ENCODE measurements around the gene TYK2. TPM values are rescaled to one million over a fixed set of nuclear protein-coding genes. Genes with fewer than 3 reads are reported as not detected.

TYK2 gene
- total and polyA plus RNA-seq, 2 of the 4 experiments (the other 2 are of a cell fraction) = 40.9 to 97.9 TPM

DNA sequence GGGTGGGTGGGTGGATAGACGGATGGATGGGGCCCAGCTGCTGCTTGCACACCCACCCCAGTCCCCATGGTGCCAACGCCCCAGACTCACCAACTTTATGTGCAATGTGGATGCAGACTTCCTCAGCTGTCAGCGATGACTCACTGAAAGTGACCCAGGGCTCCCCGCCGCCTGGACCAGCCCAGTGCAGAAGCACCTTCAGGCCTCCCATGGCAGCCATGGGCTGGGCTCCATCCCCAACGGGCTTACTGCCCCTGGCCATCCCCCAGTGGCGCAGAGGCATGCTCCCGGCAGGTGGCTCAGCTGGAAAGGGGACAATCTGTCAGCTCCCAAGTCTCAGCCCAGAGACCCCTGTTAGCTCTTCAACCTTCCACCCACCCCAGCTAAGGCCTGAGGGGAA is 2.2 kb downstream of the TYK2 start:
- Histone ChIP-seq H2AK9ac (replicated peaks; ENCODE audit: low read depth, low read length, poor library complexity) (no peak overlapping the region), H4K8ac (ENCODE audit: low read depth in 2 of 2, low read length in 2 of 2) (no peak overlapping the region), H3K4ac (ENCODE audit: low read depth, low read length) (no peak overlapping the region), H3K9me1 (ENCODE audit: insufficient read depth, low read length) (no peaks in the 10 kb centered on the region), H4K5ac (ENCODE audit: low read depth, low read length) (no peak overlapping the region), H4K91ac (ENCODE audit: insufficient read depth, low read depth, low read length) (no peak overlapping the region), H3K4me2 (ENCODE audit: low read depth, low read length) (no peak overlapping the region), H3K9ac (ENCODE audit: low read depth, low read length) (no peak overlapping the region), H2AK5ac (ENCODE audit: low read depth, low read length) (no peak overlapping the region), H2BK20ac (ENCODE audit: low read depth, low read length) (no peak overlapping the region), H3K27me3 (ENCODE audit: control insufficient read depth, insufficient read depth, low read length) (no peaks in the 10 kb centered on the region), H2BK120ac (ENCODE audit: low read depth, low read length) (no peak overlapping the region), H3K23ac (ENCODE audit: low read depth, low read length) (no peak overlapping the region), H3K9me3 (ENCODE audit: control insufficient read depth, insufficient read depth, low read length) (no peaks in the 10 kb centered on the region), H3K56ac (ENCODE audit: extremely low read depth, insufficient read depth, low read length) (no peak overlapping the region), H4K20me1 (ENCODE audit: insufficient read depth, low read length) (no peaks in the 10 kb centered on the region), H3K4me1 (ENCODE audit: control insufficient read depth, insufficient read depth, low read length) (peaks cover 2% of the 10 kb centered on the region), H3K14ac (replicated peaks; ENCODE audit: low read depth, low read length) (no peak overlapping the region), H3K36me3 (ENCODE audit: control insufficient read depth, insufficient read depth, low read length) (peaks cover 21% of the 10 kb centered on the region), H2BK5ac (ENCODE audit: low read depth, low read length, poor library complexity, severe bottlenecking) (no peak overlapping the region), H3K18ac (ENCODE audit: low read depth, low read length) (no peak overlapping the region), H2AFZ (replicated peaks; ENCODE audit: low read length, poor library complexity) (no peak overlapping the region), H3K4me3 (ENCODE audit: insufficient read depth, low read depth, low read length) (no peak overlapping the region), H2BK15ac (ENCODE audit: low read depth, low read length) (no peak overlapping the region), H3K27ac (ENCODE audit: insufficient read depth, low read length) (no peak overlapping the region), H3K79me1 (ENCODE audit: low read depth in 1 of 2, low read length in 2 of 2) (peaks cover 12 to 25% of the 10 kb centered on the region in 2 experiments)
- TF ChIP-seq MXI1 (IDR thresholded peaks at IDR 0.05; ENCODE audit: borderline replicate concordance, low read depth, low read length) (no peak), FOS (IDR thresholded peaks at IDR 0.05; ENCODE audit: low read depth, low read length) (no peak), RAD21 (IDR thresholded peaks at IDR 0.05; ENCODE audit: low read length) (no peak), USF2 (IDR thresholded peaks at IDR 0.05; ENCODE audit: low read depth, low read length) (no peak), NFE2L2 (IDR thresholded peaks at IDR 0.05; ENCODE audit: low read depth, low read length) (no peak), SMC3 (IDR thresholded peaks at IDR 0.05; ENCODE audit: low read depth, low read length) (no peak), RFX5 (IDR thresholded peaks at IDR 0.05; ENCODE audit: low read depth, low read length) (no peak), BHLHE40 (IDR thresholded peaks at IDR 0.05; ENCODE audit: low read depth, low read length) (no peak), MAFK (IDR thresholded peaks at IDR 0.05; ENCODE audit: low read depth, low read length) (no peak), MAZ (IDR thresholded peaks at IDR 0.05; ENCODE audit: borderline replicate concordance, low read depth, low read length) (no peak), RCOR1 (IDR thresholded peaks at IDR 0.05; ENCODE audit: insufficient replicate concordance, low read length) (no peak), POLR2A (IDR thresholded peaks at IDR 0.05; ENCODE audit: low read depth, low read length) (no peak), CEBPB (IDR thresholded peaks at IDR 0.05; ENCODE audit: low read depth, low read length) (no peak), CHD1 (IDR thresholded peaks at IDR 0.05; ENCODE audit: low read depth, low read length) (no peak)
- TF ChIP-seq, protein P1, sequence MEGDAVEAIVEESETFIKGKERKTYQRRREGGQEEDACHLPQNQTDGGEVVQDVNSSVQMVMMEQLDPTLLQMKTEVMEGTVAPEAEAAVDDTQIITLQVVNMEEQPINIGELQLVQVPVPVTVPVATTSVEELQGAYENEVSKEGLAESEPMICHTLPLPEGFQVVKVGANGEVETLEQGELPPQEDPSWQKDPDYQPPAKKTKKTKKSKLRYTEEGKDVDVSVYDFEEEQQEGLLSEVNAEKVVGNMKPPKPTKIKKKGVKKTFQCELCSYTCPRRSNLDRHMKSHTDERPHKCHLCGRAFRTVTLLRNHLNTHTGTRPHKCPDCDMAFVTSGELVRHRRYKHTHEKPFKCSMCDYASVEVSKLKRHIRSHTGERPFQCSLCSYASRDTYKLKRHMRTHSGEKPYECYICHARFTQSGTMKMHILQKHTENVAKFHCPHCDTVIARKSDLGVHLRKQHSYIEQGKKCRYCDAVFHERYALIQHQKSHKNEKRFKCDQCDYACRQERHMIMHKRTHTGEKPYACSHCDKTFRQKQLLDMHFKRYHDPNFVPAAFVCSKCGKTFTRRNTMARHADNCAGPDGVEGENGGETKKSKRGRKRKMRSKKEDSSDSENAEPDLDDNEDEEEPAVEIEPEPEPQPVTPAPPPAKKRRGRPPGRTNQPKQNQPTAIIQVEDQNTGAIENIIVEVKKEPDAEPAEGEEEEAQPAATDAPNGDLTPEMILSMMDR (conservative IDR thresholded peaks at IDR 0.05; ENCODE audit: low read depth, low read length) = no peak
- TF ChIP-seq, protein P2, sequence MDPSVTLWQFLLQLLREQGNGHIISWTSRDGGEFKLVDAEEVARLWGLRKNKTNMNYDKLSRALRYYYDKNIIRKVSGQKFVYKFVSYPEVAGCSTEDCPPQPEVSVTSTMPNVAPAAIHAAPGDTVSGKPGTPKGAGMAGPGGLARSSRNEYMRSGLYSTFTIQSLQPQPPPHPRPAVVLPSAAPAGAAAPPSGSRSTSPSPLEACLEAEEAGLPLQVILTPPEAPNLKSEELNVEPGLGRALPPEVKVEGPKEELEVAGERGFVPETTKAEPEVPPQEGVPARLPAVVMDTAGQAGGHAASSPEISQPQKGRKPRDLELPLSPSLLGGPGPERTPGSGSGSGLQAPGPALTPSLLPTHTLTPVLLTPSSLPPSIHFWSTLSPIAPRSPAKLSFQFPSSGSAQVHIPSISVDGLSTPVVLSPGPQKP (IDR thresholded peaks at IDR 0.05; ENCODE audit: borderline replicate concordance, low read depth, low read length) = no peak
- CTCF ChIA-PET = no interaction called here
- ATAC-seq (ENCODE audit: low read depth) (no peak), DNase-seq (no peak)
- BruUV-seq (replicated peaks) = no TSS peak
- intact Hi-C loops (cut with micrococcal nuclease) (no loop called here), in situ Hi-C loops (cut with MboI; ENCODE audit: low sequenced_read_pairs) (no loop called here), dilution Hi-C loops (cut with HindIII; ENCODE audit: low sequenced_read_pairs, unreplicated experiment) (no loop called here)
- POLR2A ChIA-PET (ENCODE audit: unreplicated experiment) = no interaction called here
- 100% methylated on average over 1 of the region's 8 CpGs; no CpG with 5 or more reads in 1 of the 2 experiments for WGBS, 2 experiments (ENCODE audit: extremely low coverage in 2 of 2, insufficient read length in 1 of 2)

All from IMR-90 (cell line).